ENCODE data around the gene RPL13. TPM values are rescaled to one million over a fixed set of nuclear protein-coding genes. Genes with fewer than 3 reads are reported as not detected.

The RPL13 gene
- total RNA-seq, 1 experiment from 2014 or later = 2,157 TPM

DNA sequence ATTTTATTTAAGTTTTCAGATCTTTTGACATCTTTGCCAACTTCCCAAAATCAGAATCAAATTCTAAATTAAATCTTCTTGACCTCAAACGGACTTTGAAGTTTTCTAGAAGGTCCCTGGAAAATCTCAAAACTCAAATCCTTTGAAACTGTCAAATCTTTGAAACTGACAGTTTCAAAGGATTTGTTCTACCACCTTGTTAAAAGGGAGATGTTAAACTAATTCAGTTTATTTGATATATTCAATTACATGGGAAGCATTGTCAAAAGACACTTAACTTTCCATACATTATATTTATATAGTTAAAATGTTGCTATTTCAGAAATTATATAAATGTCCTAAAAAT, 49.6 kb downstream of the RPL13 start:
- peaks cover 3% of the 10 kb centered on the region; the same call in 1 of the 2 replicates for H3K27me3 Mint-ChIP-seq (ENCODE audit: low read depth)
- peaks cover 6 to 11% of the 10 kb centered on the region in 2 experiments for H3K4me1 Mint-ChIP-seq
- Histone ChIP-seq H4K20me1 (ENCODE audit: control insufficient read depth, insufficient read depth, insufficient read length) (no peaks in the 10 kb centered on the region), H3K27ac (ENCODE audit: insufficient read length, low read depth, low read length) (no peak overlapping the region), H3K4ac (ENCODE audit: low read depth, low read length) (no peak overlapping the region), H2BK12ac (ENCODE audit: insufficient read length, low read depth, low read length) (no peak overlapping the region), H3K9me3 (ENCODE audit: control insufficient read depth, low read depth, low read length) (no peaks in the 10 kb centered on the region), H2BK5ac (ENCODE audit: insufficient read length, low read length) (no peak overlapping the region), H3K79me2 (ENCODE audit: insufficient read depth, low read length) (no peaks in the 10 kb centered on the region), H2BK120ac (ENCODE audit: low read depth, low read length, poor library complexity, severe bottlenecking) (no peak overlapping the region), H3K4me2 (ENCODE audit: insufficient read depth, insufficient read length, low read length) (no peak overlapping the region), H3K4me1 (ENCODE audit: insufficient read depth, low read length) (no peaks in the 10 kb centered on the region; the same call in 1 of the 2 replicates), H3K23me2 (ENCODE audit: insufficient read length, low read depth, low read length, poor library complexity, severe bottlenecking) (peaks cover 2% of the 10 kb centered on the region), H3K18ac (ENCODE audit: insufficient read length, low read depth, low read length) (no peak overlapping the region), H3K23ac (ENCODE audit: insufficient read length, low read depth, low read length) (no peak overlapping the region), H2BK15ac (ENCODE audit: low read depth, low read length) (no peak overlapping the region), H2AFZ (ENCODE audit: low read length) (no peak overlapping the region), H2AK5ac (ENCODE audit: insufficient read length, low read length) (no peak overlapping the region), H3K9ac (ENCODE audit: extremely low read depth, insufficient read length, low read length) (no peak overlapping the region), H4K5ac (ENCODE audit: insufficient read length, low read depth, low read length) (no peak overlapping the region), H4K8ac (replicated peaks; ENCODE audit: insufficient read length, low read depth, low read length) (no peak overlapping the region), H3K79me1 (ENCODE audit: insufficient read depth, low read depth, low read length, poor library complexity, severe bottlenecking) (no peaks in the 10 kb centered on the region), H3K27me3 (ENCODE audit: insufficient read depth, low read length) (no peaks in the 10 kb centered on the region), H3K56ac (ENCODE audit: insufficient read length, low read depth, low read length) (no peak overlapping the region), H3K14ac (ENCODE audit: insufficient read depth, low read length) (no peak overlapping the region), H2BK20ac (ENCODE audit: low read depth, low read length, poor library complexity, severe bottlenecking) (no peak overlapping the region), H4K91ac (ENCODE audit: insufficient read length, low read depth, low read length) (no peak overlapping the region), H3T11ph (ENCODE audit: low read length) (no peak overlapping the region)
- DNase-seq = no peak
- H3K9me3 Mint-ChIP-seq = no peaks in the 10 kb centered on the region; a peak in 1 of 5 replicates
- H3K36me3 Mint-ChIP-seq (ENCODE audit: insufficient read depth in 1 of 3, low read depth in 3 of 3) = peaks cover 0 to 2% (median 0%) of the 10 kb centered on the region in 3 experiments; a peak in 1 of 7 replicates
- no peak overlapping the region for H3K27ac Mint-ChIP-seq
- WGBS (ENCODE audit: extremely low coverage, insufficient read length, low lambda C conversion rate) = no CpG with 5 or more reads among the region's 1 CpG
- TF ChIP-seq, protein P1, sequence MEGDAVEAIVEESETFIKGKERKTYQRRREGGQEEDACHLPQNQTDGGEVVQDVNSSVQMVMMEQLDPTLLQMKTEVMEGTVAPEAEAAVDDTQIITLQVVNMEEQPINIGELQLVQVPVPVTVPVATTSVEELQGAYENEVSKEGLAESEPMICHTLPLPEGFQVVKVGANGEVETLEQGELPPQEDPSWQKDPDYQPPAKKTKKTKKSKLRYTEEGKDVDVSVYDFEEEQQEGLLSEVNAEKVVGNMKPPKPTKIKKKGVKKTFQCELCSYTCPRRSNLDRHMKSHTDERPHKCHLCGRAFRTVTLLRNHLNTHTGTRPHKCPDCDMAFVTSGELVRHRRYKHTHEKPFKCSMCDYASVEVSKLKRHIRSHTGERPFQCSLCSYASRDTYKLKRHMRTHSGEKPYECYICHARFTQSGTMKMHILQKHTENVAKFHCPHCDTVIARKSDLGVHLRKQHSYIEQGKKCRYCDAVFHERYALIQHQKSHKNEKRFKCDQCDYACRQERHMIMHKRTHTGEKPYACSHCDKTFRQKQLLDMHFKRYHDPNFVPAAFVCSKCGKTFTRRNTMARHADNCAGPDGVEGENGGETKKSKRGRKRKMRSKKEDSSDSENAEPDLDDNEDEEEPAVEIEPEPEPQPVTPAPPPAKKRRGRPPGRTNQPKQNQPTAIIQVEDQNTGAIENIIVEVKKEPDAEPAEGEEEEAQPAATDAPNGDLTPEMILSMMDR (conservative IDR thresholded peaks at IDR 0.05) = no peak
- no peak overlapping the region for H3K4me3 Mint-ChIP-seq
